Mucosa of descending colon (tissue), 3 donors: ENCODE data around the gene USP34. TPM values are rescaled to one million over a fixed set of nuclear protein-coding genes. Genes with fewer than 3 reads are reported as not detected.

Experiments
- ATAC-seq: fragments of 200-7000 bp; cut with Tn5 transposase; one replicate; pipeline ENCODE4 v1.9.1; 2020; ENCODE audit warnings: mild to moderate bottlenecking, moderate library complexity
- DNase-seq, 3 donors: peaks; one replicate each; pipeline ENCODE4 v3.0.0-alpha.2; 2020
- H3K36me3 ChIP-seq: fragments of 200-600 bp; one replicate; pipeline ENCODE4 v1.8.0; 2021; ENCODE audit warnings: low read depth, mild to moderate bottlenecking
- H3K4me1 ChIP-seq: fragments of 200-600 bp; one replicate; pipeline ENCODE4 v1.8.0; 2021; ENCODE audit warnings: low read depth, mild to moderate bottlenecking
- H3K4me3 ChIP-seq: fragments of 200-600 bp; one replicate; pipeline ENCODE4 v1.8.0; 2021; ENCODE audit warnings: mild to moderate bottlenecking
- H3K9me3 ChIP-seq: fragments of 200-600 bp; one replicate; pipeline ENCODE4 v1.8.0; 2021; ENCODE audit warnings: mild to moderate bottlenecking
- intact Hi-C, 2 donors: fragments of 100-400 bp; cut with DNase I in 1 of 2; cut with micrococcal nuclease in 1 of 2; formaldehyde crosslinking; loops; one replicate each; pipeline versions ENCODE4 v1.11.0 to v1.11.1; 2022; cut with DNase I, micrococcal nuclease
- total RNA-seq, 3 donors: library from RNA; stranded (reverse); fragmentation: NEBNext Ultra II Directional in 2 of 3; extraction: Animal tissue kit (Norgen Biotek cat#: 25700) in 2 of 3; gene quantifications; one replicate each; pipeline versions ENCODE4 v1.2.1 to v1.2.4, GENCODE V29; 2021 to 2023
- TF ChIP-seq, protein P1 (sequence below): fragments of 200-600 bp; IDR thresholded peaks from one replicate; pipeline ENCODE4 v1.8.0; 2022; ENCODE audit warnings: antibody characterized with exemption, mild to moderate bottlenecking
- donor health status: DM: no; HTN: no; CAD: no; lungs with moderate emphysema.
- donor health status: DM: no; HTN: no; CAD: no.
- donor health status: DM: no; HTN: yes; CAD: no.

Gene USP34
- total RNA-seq, 3 donors from 2014 or later: 67.9 to 132 (median 88.4) TPM

DNA sequence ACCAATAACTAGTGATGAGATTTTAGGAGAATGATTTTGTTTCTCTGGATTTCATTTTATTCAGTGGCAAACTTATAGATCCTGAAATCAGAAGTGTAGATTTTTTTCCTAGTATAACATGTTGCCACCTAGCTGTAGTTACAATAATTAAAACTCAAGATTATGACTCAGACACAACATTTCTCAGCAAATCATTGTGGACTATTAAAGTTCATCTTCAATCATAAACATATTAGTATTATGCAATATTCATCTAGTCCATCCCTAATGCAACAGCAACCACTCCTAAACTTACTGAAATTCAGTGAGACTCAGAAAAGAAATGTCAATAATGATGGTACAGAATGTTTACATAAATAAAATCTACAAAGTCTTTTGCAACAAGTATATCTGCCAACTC lies 51.3 kb downstream of the USP34 start:
- Histone ChIP-seq H3K4me1 (peaks cover 6% of the 10 kb centered on the region), H3K9me3 (no peaks in the 10 kb centered on the region), H3K4me3 (no peak overlapping the region), H3K36me3 (no peaks in the 10 kb centered on the region)
- intact Hi-C loops: no loop called here
- TF ChIP-seq, protein P1, sequence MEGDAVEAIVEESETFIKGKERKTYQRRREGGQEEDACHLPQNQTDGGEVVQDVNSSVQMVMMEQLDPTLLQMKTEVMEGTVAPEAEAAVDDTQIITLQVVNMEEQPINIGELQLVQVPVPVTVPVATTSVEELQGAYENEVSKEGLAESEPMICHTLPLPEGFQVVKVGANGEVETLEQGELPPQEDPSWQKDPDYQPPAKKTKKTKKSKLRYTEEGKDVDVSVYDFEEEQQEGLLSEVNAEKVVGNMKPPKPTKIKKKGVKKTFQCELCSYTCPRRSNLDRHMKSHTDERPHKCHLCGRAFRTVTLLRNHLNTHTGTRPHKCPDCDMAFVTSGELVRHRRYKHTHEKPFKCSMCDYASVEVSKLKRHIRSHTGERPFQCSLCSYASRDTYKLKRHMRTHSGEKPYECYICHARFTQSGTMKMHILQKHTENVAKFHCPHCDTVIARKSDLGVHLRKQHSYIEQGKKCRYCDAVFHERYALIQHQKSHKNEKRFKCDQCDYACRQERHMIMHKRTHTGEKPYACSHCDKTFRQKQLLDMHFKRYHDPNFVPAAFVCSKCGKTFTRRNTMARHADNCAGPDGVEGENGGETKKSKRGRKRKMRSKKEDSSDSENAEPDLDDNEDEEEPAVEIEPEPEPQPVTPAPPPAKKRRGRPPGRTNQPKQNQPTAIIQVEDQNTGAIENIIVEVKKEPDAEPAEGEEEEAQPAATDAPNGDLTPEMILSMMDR: no peak
- ATAC-seq: no peak
- DNase-seq: no peak

DNA sequence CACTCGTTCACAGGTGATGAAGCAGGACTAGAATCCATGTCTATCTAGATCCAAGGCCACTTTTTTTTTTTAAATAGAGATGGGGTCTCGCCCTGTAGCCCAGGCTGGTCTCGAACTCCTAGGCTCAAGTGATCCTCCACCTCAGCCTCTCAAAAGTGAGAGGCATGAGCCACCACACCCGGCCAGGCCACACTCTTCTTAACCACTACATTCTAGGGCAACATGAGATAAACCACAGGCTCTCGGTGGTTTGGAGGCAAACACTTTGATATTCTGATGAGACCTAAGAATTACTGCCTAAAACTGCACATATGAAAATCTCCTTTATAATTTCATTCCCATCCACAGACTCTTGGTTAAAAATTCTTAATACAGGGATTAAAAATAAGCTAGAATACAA lies 51.8 kb downstream of the USP34 start:
- no peak overlapping the region for H3K4me3 ChIP-seq
- DNase-seq (no peak), ATAC-seq (no peak)
- no peaks in the 10 kb centered on the region for H3K36me3 ChIP-seq
- TF ChIP-seq, protein P1: no peak
- intact Hi-C loops: no loop called here
- peaks cover 6% of the 10 kb centered on the region for H3K4me1 ChIP-seq
- H3K9me3 ChIP-seq: no peaks in the 10 kb centered on the region

DNA sequence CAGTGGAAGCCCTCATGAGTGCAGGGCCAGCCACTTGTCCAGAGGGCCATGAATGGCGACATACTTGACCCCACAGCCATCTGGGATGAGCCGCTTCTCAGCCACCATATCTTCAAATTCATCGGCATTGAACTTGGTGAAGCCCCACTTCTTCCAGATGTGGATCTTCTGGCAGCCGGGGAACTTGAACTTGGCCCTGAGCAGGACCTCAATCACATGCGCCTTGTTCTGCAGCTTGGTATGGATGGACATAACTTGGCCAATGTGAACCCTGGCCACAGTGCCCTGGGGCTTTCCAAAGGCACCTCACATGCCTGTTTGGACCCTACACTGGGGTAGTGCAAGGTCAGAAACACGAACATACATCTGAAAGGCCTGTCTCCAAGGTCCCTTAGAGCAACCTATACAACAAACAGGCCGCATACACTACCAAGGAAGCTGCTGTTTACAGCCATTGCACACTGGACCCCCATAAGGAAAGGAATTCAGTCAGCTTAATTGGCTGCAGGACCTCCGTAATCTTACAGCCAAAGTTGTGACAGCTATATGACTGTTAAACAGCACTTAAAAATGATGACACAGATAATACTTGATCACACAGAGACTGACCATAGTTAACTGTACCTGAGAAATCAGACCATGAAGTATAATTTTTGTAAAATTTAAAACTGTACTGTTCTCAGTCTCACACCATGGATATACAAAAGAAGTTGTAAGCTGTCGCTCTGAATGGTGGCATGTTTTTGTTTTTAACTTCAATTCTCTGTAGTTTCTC lies 53.8 kb downstream of the USP34 start:
- intact Hi-C loops: no loop called here
- no peak for DNase-seq
- H3K4me1 ChIP-seq: no peaks in the 10 kb centered on the region
- TF ChIP-seq, protein P1: no peak
- no peaks in the 10 kb centered on the region for H3K9me3 ChIP-seq
- no peak for ATAC-seq
- no peaks in the 10 kb centered on the region for H3K36me3 ChIP-seq
- H3K4me3 ChIP-seq: no peak overlapping the region

DNA sequence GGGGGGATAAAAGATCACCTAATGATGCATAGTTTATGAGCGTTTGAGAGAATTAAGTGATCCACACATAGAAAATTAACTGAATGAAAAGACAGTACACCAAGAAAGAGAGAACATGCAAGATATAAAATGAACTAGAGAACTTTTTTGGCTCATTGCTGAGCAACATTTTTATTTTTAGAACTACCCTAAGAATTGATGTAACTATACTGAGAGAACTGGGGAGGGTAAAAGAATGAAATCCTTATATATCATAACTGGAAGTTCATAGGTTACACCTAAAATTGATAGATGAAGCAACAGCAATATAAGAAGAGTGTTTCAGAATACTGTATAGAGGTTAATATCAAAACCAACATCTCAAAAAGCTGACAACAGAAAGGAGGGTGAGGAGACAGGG lies 55.6 kb downstream of the USP34 start:
- Histone ChIP-seq H3K4me3 (no peak overlapping the region), H3K9me3 (no peaks in the 10 kb centered on the region), H3K4me1 (no peaks in the 10 kb centered on the region), H3K36me3 (no peaks in the 10 kb centered on the region)
- intact Hi-C loops: no loop called here
- ATAC-seq: no peak
- no peak for DNase-seq
- TF ChIP-seq, protein P1: no peak

DNA sequence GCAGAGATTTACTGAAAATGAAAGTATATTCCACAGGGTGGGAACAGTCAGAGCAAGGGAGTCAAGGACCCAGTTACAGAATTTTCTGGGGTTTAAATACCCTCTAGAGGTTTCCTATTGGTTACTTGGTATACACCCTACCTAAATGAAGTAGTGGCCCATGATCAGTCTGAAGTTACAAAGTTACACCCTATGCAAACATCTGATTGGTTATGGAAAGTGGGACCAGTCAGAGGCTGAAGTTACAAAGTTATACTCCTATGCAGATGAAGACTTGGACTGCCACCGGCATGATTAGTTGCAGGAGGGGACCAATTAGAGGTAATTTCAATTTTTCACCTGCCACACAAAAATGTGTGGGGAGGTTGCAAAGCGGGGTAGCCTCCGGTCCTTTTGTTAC lies 56.2 kb downstream of the USP34 start:
- intact Hi-C loops: no loop called here
- no peak for DNase-seq
- Histone ChIP-seq H3K36me3 (no peaks in the 10 kb centered on the region), H3K9me3 (no peaks in the 10 kb centered on the region), H3K4me3 (no peak overlapping the region), H3K4me1 (no peaks in the 10 kb centered on the region)
- TF ChIP-seq, protein P1: no peak
- no peak for ATAC-seq
